Fibroblast of mammary gland (primary cell): ENCODE measurements around the gene PADI2.

Experiments used
- DNase-seq: peaks from one replicate; pipeline ENCODE4 v3.0.0-alpha.2; 2010; ENCODE audit warnings: low read depth
- H3K4me3 ChIP-seq: 2 replicates; pipeline ENCODE4 v1.5.1; 2011; ENCODE audit warnings: low read depth, mild to moderate bottlenecking, low read length, moderate library complexity; ENCODE audit not compliant: control insufficient read depth
- TF ChIP-seq, protein P1 (sequence below): conservative IDR thresholded peaks from 2 replicates; pipeline ENCODE4 v1.5.1; 2011; ENCODE audit warnings: low read depth, low read length, inconsistent platforms; ENCODE audit not compliant: control insufficient read depth, insufficient read depth

The PADI2 gene

DNA sequence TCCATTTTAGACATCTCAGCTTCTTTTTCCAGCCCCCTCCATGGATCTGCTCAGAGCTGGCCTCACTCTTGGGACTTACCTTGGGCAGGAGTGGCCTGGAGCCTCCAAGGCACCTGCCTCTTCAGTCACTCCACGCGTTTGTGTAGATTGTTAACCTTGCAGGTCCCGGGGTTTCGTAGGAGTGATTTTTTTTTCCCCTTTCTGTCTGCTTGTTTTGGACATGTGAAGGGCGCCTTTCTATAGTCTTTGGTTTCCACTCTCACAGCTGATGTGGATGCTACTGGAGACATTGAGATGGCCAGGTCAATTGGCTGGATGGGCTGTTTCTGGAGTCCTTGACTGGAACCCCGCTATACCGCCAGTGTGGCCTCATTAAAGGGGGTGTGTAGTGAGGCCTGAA lies 63.5 kb downstream of the PADI2 start:
- TF ChIP-seq, protein P1, sequence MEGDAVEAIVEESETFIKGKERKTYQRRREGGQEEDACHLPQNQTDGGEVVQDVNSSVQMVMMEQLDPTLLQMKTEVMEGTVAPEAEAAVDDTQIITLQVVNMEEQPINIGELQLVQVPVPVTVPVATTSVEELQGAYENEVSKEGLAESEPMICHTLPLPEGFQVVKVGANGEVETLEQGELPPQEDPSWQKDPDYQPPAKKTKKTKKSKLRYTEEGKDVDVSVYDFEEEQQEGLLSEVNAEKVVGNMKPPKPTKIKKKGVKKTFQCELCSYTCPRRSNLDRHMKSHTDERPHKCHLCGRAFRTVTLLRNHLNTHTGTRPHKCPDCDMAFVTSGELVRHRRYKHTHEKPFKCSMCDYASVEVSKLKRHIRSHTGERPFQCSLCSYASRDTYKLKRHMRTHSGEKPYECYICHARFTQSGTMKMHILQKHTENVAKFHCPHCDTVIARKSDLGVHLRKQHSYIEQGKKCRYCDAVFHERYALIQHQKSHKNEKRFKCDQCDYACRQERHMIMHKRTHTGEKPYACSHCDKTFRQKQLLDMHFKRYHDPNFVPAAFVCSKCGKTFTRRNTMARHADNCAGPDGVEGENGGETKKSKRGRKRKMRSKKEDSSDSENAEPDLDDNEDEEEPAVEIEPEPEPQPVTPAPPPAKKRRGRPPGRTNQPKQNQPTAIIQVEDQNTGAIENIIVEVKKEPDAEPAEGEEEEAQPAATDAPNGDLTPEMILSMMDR = no peak
- H3K4me3 ChIP-seq = no peak overlapping the region
- no peak for DNase-seq

DNA sequence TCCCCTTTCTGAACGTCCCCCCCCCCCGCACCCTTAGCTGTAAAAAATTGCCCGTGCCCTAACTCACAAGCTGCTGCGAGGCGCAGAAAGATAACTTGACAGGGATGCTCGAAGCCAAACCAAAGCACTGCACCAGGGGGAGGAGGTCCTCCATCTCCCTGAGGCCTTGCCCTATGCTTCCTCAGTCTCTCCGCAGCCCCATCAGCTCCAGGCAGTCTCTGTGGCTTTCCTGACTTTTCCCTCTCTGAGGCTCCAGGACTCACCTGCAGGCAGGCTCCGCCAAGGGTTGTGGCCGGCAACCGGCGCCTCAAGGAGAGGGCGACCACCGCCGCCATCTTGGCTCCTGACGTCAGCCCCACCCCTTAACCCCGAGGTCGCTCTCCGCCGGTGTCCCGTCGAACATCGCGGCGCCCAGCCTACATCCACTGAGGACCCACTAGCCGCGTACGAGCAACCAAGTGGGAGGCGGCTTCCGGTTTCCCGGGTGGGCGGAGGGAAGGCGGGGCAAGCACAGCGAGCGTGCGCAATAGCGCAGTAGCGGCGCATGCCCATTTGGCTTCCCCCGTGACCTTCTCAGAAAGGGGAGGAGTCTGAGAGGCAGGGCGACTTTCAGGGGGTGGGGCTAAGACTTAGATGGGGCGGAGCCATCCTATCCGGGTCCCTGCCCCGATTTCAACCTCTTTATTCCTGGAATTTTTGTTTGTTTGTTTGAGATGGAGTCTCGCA lies 65.4 kb downstream of the PADI2 start, which contains the start of gene SDHB:
Gene SDHB (minus strand): TSS at position 348 of the 726 bp plus-strand sequence. CDS start 13 bp downstream, at position 335.
- peak within 1 kb of the TSS; percentile 100 for H3K4me3 ChIP-seq
- peak; percentile 98 for DNase-seq
- TF ChIP-seq, protein P1 = no peak

DNA sequence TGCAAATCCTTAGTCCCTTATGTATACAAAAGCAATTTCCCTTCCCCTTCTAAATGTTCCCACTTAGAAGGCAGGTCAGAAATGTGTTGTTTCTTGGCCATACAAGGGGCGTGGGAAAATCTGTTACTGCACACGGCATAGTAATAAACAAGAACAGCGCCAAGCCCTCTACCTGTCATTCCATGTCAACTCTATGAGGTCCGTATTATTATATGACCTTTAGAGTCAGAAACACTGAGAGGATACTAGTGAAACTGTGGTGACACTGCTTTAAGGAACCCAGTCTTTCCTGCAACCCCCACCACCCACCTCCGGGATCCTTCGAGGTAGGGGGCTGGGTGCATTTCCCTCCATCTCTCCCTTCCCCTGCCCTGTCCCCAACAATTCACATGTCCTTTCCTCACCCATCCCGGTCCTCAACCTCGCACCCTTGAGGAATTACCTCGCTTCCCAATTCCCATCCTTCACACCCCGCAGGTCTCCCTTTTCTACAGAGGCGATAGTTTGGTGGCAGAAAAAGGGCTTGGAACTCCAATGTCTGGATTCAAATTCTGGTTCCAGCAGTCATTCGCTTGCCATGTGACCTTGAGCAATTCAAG lies 66.1 kb downstream of the PADI2 start:
- H3K4me3 ChIP-seq = peak overlapping the region; percentile 100
- DNase-seq = no peak
- TF ChIP-seq, protein P1 = no peak

DNA sequence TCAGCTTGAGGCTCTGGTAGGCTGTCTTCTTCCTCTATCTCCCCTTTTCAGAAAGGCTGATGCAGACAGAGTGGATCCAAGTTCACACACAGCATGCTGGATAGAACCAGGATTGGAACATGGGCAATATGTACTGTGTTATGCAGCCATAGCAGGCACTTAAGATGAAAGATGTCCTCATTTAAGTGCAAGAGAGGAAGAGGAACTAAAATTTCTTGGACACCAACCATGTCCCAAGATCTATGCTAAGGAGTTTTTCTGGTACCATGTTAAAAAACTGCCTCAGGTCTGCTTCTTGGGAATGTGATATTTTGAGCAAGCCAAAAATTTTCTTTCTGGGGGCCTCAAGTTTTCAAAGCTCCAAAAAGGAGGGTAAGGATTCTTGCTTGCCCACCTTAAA lies 66.6 kb downstream of the PADI2 start:
- TF ChIP-seq, protein P1 = no peak
- DNase-seq = no peak
- H3K4me3 ChIP-seq = peak overlapping the region; percentile 100

DNA sequence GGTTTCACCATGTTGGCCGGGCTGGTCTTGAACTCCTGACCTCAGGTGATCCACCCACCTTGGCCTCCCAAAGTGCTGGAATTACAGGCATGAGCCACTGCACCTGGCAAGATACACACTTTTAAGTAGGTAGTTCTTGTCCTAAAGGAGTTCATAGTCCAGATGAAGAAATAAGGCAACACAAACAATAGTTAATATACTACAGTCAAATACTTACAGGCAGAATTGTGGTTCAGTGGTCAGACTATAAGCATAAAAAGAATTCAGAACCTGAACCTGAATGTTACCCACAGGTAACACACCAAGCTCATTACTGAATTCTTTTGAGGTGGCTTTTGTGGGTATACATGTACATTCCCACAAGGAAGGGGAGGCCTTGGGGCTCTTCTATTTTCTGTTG lies 67.2 kb downstream of the PADI2 start:
- TF ChIP-seq, protein P1 = no peak

DNA sequence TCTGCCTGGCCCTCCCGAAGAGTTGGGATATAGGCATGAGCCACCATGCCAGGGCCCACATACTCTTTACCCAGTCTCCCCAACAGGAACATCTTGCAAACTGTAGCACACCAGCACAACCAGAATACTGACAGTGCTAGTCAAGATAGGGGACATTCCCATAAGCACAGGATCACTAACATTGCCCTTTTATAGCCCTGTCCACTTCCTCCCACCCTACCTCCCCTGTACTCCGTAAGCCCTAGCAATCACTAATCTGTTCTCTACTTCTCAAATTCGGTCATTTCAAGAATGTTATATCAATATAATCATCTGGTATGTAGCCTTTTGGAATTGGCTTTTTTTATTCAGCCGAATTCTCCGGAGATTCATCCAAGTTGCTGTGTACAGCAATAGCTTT lies 71.3 kb downstream of the PADI2 start:
- no peak overlapping the region for H3K4me3 ChIP-seq
- TF ChIP-seq, protein P1 = no peak
- no peak for DNase-seq

More for the DNA sequence above, 67.2 kb downstream of the PADI2 start:
- no peak for DNase-seq
- H3K4me3 ChIP-seq = no peak overlapping the region
